GM03348 (cell line): Measurements from ENCODE around the gene KLHL29.

Source experiments
- DNase-seq: peaks from one replicate; pipeline ENCODE4 v3.0.0; 2012; ENCODE audit warnings: low spot score

KLHL29 gene

DNA sequence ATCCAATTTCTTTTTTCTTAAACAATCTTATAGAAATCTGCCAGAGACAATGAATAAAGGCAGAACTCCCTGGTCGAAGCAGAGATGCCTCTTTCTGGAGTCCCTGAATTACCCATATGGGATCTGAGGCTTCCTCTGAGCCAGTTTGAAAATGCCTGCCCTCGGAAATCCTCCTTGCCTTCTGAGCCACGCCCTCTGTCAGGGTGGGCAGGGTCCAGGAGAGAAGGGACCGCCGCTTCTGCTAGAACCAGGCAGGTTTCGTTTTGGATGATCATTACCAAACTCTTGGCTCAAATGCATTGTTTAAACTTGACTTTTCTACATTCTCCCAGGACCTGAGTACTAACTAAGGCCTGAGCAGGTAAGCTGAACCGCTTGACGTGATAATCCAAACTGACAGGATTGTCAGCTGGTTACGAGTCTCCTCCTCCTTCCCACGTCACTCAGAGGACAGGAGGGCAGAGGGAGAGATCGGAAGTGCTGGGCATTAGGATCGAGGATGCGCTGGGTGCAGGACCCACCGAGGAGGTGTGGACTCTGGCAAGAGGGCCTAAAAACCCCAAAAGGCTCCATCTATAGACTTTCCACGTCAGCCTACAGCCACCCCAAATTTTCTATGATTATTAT is 128.4 kb downstream of the KLHL29 start:
- DNase-seq, result no peak

DNA sequence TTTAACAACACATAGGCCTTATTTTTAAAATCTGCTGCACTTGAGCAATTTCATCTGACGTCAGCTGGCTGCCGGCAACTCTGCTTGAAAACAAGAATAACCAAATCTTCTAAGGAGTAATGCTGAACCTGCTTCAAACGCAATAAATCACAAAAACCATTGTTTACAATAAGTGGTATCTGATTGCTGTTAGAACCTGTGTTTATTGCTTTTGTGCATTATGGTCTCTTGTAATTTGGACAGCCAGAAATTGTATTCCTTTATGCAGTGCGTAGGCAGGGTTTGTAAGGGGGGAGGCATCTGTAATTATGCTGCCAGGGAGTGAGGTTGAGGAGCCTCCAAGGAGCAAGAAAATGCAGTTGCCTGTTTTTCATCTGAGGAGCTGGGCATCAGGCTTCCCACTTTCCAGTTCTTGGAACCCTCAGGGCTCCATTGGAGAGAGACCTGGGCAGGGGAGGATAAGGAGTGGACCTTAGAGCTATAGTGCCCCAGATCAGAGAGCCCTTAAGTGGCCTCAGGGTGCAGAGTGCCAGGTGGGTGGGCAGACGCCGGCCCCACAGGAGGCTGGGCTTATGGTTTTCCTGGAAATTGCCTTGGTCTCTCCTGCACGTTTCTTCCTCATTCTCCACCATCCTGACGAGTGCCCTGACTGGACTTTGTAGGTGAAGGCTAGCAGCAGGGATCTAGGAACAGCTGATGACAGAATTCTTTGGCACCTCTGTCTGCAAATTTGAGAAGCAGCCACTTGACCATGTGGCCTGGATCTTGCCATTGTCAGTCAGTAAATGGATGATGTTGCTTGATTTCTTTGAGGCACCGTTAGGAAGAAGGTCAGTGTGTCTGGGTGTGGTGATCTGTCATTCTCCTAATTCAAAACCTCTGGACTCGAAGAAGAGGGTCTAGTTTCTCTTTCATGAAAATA is 129.2 kb downstream of the KLHL29 start:
- no peak for DNase-seq

DNA sequence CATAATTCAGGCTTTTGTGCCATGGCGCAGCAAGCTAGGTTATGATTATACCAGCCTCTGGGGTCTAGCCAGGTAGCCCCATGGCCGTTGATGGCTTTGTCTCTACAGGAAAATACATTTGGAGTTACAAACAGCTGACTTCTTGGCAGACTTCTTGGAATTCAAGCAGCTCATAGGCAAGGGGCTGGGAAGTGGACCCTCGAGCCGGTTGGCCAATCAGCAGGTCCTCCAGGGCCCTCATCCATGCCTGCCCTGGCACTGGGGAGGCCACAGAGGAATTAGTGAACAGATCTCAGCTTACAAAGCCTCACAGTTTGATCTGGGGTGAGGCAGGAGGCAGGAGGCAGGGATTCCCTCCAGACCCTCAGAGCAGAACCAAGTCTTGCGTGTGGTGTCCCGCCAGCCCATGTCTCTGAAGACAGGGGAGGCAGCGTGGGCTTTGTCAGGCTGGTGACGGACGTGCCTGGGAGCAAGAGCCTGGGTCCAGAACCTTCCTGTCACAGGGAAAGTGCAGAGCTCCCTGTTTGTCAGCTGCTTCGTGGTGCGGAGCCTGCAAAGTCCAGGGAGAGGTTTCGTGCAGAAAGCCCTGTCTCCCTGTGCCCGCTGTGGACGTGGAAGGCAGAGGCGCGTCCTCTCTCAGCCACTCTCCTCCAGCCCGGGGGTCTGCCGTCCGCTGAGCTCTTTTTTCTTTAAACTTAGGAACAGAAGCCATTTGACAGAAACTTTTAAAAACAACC is 131.7 kb downstream of the KLHL29 start:
- DNase-seq, result no peak

GRCh38 chr2:23518481-23519333 is 133.7 kb downstream of the KLHL29 start:
- no peak for DNase-seq

- peak; percentile 36 for DNase-seq
Measured at GRCh38 chr2:23519334-23519651, 134.3 kb downstream of the KLHL29 start.

- no peak for DNase-seq
Measured at GRCh38 chr2:23520256-23520655, 135.3 kb downstream of the KLHL29 start.

DNA sequence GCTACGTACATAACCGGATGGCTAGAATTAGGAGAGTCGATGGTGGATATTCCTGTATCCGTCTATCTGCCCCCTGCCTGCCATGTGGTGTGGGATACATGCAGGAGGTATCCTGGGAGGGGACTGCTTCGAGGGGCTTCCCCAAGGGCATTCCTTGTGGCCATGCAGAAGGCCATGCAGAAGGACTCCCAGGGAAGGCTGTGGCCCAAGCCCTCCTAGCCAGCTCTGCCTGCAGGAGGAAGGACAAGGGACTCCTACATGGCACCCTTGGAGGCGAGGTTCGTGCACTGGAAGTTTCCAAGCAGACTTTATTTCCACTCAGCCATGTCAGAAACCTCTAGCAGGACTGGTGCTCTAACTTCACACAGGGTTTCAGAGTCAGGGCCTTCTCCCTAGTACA is 136.1 kb downstream of the KLHL29 start:
- no peak for DNase-seq

GRCh38 chr2:23522726-23523372 is 137.9 kb downstream of the KLHL29 start:
- no peak for DNase-seq

- DNase-seq, result peak; percentile 30
Measured at GRCh38 chr2:23523373-23524260, 138.6 kb downstream of the KLHL29 start.

DNA sequence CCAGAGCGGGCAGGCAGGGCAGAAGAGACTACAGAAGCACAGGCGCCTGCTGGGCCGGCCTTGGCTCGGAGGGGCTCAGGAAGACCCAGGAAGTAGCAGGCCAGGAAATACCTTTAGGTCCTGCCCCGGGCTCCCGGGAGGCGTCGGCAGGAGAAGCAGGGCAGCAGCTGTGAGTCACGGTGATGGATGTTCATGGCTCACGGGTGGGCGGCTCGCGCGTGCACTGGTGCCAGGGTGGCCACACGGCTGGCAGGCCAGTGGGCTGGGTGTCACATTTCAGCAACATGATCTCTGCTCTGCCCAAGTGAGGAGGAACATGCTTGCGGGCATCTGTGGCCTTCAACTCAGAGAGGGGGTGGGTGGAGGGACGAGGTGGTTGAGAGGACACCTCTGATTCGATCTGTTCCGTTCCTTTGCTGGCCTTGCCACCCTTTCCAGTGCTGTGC is 139.3 kb downstream of the KLHL29 start:
- peak; percentile 86 for DNase-seq

GRCh38 chr2:23525137-23525765 is 140.3 kb downstream of the KLHL29 start:
- no peak for DNase-seq

GRCh38 chr2:23526114-23526513 is 141.1 kb downstream of the KLHL29 start:
- DNase-seq, result no peak

DNA sequence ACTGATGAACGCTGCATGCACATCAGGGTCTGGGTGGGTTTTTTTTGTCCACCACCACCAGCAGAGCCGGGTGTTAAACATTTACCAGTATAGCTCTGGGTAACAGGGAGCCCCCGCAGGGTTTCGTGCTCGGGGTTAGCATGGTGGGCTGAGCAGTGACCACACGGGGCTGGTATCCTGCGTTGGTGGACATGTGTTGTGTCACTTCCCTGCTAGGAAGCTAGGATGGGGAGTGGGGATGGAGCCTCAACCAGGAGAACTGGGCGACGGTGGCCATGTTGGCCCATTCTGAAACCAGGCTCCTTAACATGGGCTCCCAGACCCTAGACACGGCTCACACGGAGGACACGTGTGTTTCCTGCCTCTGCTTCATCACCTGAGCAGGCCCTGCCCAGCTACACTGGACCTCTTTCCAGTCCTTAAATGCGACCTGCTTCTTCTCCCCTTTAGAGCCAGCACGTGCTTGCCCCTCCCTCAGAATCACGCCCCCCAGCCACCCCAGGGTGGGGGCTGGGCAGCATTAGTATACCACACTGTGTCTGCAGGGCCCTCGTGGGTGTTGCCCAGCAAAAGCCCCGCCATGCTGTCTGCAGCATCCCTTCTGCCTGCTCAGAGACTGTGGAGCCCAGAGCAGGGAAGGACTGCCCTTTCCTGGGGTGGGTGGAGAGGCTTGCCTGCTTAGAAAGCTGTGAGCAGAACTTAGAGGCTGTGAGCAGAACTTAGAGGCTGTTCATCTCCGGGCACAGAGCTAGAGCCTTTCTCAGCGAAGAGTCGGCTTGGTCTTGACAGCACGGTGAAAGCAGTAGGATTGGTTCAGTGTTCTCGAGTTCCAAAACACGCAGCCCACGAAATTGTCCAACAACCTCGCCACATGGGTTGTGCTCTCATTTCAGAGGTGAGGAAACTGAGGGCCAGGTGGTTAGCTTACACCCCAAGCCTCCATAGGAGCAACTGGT is 142.1 kb downstream of the KLHL29 start:
- no peak for DNase-seq

DNA sequence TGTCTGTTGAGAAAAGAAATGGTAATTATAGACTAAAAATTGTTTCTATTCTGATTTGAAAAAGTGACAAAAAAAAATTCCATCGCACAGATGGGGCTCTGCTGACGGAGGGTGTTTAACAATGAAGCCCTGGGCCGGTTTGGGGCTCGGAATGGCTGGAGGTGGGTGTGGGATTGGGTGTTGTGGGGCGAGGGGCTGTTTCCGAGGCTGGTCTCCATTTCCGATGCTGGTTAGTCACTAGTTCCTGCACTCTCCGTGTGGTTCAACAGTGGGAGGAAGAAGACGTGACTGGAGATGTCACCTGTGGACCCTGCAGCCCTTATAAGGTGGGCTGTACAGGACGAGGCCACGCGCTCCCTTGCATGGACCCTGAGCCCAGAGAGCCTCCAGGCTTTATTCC is 143.2 kb downstream of the KLHL29 start:
- no peak for DNase-seq

DNA sequence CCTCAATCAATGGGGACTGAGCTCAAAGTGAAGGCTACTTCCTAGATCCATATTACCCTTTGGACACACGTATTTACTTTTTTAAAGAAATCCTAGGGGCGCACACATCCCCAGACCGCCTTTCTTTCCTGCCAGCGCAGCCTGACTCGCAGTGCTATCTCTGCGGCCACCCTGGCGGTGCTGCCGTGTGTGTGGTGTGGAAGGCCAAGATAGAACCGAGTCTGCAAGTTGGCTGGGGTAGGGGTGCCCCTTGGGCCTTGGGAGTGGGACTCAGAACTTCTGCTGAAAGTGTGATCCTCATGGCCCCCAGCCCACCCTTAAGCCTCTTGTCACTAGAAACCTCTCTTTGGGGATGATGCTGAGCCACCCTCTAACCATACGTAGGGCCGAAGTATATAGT is 143.7 kb downstream of the KLHL29 start:
- no peak for DNase-seq

DNA sequence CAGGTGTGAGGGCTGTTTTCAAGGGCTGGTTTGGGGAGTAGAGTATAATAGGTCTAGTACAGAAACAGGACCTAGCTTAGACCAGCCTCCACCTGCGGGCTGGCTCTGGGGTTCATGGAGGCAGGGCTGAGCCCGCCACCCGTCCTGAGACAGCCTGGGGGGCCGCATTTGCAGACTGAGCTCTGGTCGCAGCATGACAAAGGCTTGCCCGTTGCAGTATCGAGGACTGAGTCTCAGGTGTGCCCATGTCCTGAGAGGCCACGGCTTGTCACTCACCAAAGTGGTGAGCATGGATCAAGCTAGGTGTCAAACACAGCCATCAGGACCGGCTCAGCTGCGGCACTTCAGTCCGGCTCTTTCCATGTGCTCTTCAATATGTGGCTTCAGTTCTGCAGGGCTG is 144.7 kb downstream of the KLHL29 start:
- no peak for DNase-seq

- no peak for DNase-seq
Measured at GRCh38 chr2:23530206-23530908, 145.4 kb downstream of the KLHL29 start.

DNA sequence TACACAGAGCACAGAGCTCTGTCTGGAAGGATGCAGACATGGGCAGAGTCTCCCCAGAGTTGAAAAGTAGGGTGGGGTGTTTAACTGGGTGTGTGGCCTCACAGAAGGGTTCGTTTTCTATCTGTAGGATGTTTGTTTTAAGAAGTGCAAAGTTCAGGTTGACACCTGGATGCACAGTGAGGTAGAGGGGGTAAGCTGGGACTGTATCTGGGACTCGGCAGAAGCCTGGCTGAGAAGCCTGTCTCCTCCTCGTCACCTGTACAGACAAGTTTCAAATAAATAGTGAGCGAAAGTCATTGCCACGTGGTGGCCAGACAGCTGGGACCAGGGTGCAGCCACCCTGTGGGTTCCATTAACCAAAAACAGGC is 145.9 kb downstream of the KLHL29 start:
- DNase-seq, result no peak
